NK-92 treated with Interleukin-12 subunit alpha and Interleukin-12 subunit beta, amount 100 ng/mL, for 24 hours (cell line): Measurements from ENCODE around the gene CALR.
"Not testable (repeated sequence)": the region's sequence is repeated elsewhere in the genome, so short reads cannot be mapped to it uniquely, and the experiment has no call there.

Experiments
- DNase-seq: peaks from one replicate; lab custom pipeline; 2025; lab: John Stamatoyannopoulos, UW

The CALR gene

GRCh38 chr19:12937927-12938778 is at the start of gene CALR:
Gene CALR (plus strand): TSS chr19:12938609. CDS start chr19:12938680, 71 bp downstream.
- peak; percentile 98 for DNase-seq

- DNase-seq = not testable (repeated sequence)
These were observed 48.1 kb upstream of the CALR start for GRCh38 chr19:12890299-12890786.

GRCh38 chr19:12890787-12891552 is 47.4 kb upstream of the CALR start, which contains the start of gene GCDH:
Gene GCDH (plus strand): TSS chr19:12891160. CDS start chr19:12891305, 145 bp downstream.
- DNase-seq = peak; percentile 97

GRCh38 chr19:12891553-12892021 is 46.8 kb upstream of the CALR start:
- no peak for DNase-seq

GRCh38 chr19:12893582-12893981 is 44.8 kb upstream of the CALR start:
- DNase-seq = no peak

- no peak for DNase-seq
These were observed 41.9 kb upstream of the CALR start for GRCh38 chr19:12896460-12896859.

- peak; percentile 82 for DNase-seq
These were observed 38.4 kb upstream of the CALR start for GRCh38 chr19:12899891-12900518.

GRCh38 chr19:12907166-12907565 is 31.2 kb upstream of the CALR start:
- DNase-seq = no peak

- DNase-seq = no peak
These were observed 25.8 kb upstream of the CALR start for GRCh38 chr19:12912571-12912970.

- no peak for DNase-seq
These were observed 25.3 kb upstream of the CALR start for GRCh38 chr19:12913011-12913561.

GRCh38 chr19:12913851-12914690 is 24.3 kb upstream of the CALR start:
- no peak for DNase-seq

- not testable (repeated sequence) for DNase-seq
These were observed 22.5 kb upstream of the CALR start for GRCh38 chr19:12915860-12916259.

- no peak for DNase-seq
These were observed 20.2 kb upstream of the CALR start for GRCh38 chr19:12918253-12918652.

GRCh38 chr19:12921047-12921446 is 17.4 kb upstream of the CALR start:
- no peak for DNase-seq

- DNase-seq = no peak
These were observed 15.4 kb upstream of the CALR start for GRCh38 chr19:12922959-12923358.

- no peak for DNase-seq
These were observed 13.6 kb upstream of the CALR start for GRCh38 chr19:12924621-12925310.

GRCh38 chr19:12930002-12930645 is 8.3 kb upstream of the CALR start:
- no peak for DNase-seq

GRCh38 chr19:12932392-12933286 is 5.8 kb upstream of the CALR start:
- DNase-seq = no peak
